DMS114 treated with DMSO at 0.1 percent for 48 hours (cell line): ENCODE results near the gene FAM209B.
"Not testable (repeated sequence)": the region's sequence is repeated elsewhere in the genome, so short reads cannot be mapped to it uniquely, and the experiment has no call there.

ENCODE experiments used
- DNase-seq: peaks from one replicate; lab custom pipeline; 2025; ENCODE audit not compliant: unreplicated experiment; lab: John Stamatoyannopoulos, UW

FAM209B gene

DNA sequence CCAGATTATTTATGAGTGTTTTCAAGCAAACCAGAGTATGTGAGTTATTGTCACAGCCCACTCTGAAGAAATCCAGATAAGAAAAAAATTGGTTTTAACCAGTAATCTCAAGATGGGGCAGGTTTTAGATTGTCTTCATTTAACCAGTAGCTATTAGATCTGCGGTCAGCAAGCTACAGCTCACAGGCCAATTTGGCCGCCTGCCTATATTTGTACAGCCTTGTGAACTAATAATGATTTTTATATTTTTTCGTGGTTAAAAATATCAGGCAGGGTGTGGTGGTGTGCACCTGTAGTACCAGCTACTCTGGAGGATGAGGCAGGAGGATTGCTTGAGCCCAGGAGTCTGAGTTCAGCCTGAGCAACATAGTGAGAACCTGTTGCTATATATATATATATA is 5.0 kb downstream of the FAM209B start:
- no peak for DNase-seq

GRCh38 chr20:56540415-56540814 is 7.4 kb downstream of the FAM209B start:
- no peak for DNase-seq

- DNase-seq, result no peak
Observed at GRCh38 chr20:56542489-56543030, 9.5 kb downstream of the FAM209B start.

GRCh38 chr20:56551571-56551970 is 18.5 kb downstream of the FAM209B start:
- no peak for DNase-seq

DNA sequence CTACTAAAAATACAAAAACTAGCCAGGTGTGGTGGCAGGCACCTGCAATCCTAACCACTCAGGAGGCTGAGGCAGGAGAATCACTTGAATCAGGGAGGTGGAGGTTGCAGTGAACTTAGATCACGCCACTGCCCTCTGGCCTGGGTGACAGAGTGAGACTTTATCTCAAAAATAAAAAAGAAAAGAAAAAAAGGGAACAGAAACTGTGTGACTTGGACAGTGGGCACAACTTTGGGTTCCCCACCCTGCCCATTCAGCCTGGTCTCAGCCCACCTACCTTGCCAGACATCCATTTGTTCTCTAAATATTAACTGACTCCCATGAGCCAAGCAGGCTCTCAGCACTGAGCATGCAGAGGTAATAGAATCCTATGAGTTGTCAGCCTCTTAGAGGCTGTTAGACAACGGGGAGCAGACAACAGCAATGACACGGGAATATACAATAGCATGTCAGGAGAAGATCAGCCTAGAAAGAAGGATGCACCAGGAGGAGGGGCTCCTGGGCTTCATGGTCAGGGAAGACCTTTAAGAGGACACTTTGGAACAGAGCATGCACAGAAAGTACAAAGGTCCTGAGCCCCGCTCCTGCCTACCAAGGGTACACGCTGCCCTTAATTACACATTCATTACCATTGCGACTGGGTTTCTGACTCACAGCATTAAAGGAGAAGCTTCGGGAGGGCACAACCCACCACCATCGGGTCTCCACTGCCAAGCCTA is 20.0 kb downstream of the FAM209B start:
- no peak for DNase-seq

DNA sequence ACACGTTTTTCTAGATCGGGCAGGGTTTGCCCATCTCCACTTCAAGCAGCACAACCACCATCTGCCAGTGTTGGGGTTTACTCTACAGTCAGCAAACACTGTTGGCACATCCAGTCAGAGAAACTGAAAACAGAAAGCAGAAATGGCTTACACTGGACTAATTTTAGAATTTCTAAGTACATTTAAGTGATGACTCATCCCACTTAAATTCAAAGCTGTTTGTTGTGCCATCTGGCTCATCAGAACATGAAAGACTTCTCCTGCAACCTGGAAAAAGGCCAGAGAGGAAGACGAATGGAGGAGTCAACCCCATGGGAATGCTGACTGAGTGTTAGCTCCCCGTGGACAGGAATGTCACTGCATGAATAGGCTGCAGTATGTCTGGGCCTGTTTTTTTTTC is 21.8 kb downstream of the FAM209B start:
- DNase-seq, result no peak

- no peak for DNase-seq
Observed at GRCh38 chr20:56558968-56559367, 25.9 kb downstream of the FAM209B start.

- DNase-seq, result not testable (repeated sequence)
Observed at GRCh38 chr20:56564526-56564925, 31.5 kb downstream of the FAM209B start.

GRCh38 chr20:56565511-56565910 is 32.5 kb downstream of the FAM209B start:
- no peak for DNase-seq

- DNase-seq, result no peak
Observed at GRCh38 chr20:56566621-56567020, 33.6 kb downstream of the FAM209B start.

GRCh38 chr20:56570832-56571231 is 37.8 kb downstream of the FAM209B start:
- no peak for DNase-seq

GRCh38 chr20:56572172-56572571 is 39.1 kb downstream of the FAM209B start:
- no peak for DNase-seq

GRCh38 chr20:56573986-56574385 is 40.9 kb downstream of the FAM209B start:
- no peak for DNase-seq

- DNase-seq, result no peak
Observed at GRCh38 chr20:56574531-56575142, 41.6 kb downstream of the FAM209B start.

- no peak for DNase-seq
Observed at GRCh38 chr20:56575157-56575556, 42.1 kb downstream of the FAM209B start.

DNA sequence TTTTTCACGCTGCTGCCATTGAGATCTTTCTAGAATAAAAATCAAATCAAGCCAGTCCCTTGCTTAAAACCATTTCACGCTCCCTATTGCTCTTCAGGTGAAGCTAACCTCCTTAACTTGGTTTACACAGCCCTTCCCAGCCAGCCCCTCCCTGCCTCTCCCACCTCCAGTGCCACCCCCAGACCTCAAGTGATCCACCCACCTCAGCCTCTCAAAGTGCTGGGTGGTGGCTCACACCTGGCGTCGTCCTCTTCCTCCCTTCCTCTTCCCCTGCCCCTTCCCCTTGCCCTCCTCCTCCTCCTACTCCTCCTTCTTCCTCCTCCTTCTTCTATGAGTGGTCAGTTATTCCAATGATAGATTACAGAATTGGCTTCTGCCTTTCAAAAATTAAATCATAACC is 42.9 kb downstream of the FAM209B start:
- no peak for DNase-seq

DNA sequence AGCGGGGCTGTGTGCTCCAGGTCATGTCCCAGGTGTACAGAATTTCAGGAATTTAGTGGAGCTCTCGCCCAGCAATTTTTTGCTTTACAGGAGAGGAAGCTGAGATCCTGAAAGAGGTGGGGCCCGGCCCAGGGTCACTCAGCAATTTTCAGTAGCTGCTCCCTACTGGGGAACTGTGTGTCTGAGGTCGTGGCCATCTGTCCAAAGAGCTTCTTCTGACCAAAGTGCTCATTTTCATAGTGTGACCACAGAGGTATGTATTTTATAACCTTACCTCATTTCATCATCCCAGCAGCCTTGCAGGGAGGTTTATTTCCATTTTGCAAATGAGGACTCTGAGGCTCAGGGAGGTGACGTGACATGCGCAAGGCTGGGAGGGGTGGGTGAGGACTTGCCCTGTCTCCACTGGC is 46.3 kb downstream of the FAM209B start:
- no peak for DNase-seq

DNA sequence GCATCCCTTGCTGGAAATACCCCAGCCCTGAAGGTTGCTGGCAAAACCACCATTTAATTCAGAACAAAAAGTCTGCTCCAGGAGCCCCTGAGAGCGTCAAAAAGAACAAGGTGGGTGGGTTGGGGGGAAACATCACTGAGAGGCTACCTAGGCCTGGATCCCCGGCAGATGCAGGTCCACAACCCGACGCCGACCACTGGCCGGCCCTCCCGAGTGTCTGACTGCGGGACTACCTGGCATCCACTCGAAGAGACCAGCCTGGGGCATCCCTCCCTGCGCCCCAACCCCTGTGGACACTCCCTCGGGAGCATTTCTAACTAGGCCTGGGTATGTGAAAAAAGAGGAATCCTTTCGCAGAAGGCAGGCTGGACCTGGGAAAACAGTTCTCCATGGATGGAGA is 47.2 kb downstream of the FAM209B start:
- DNase-seq, result no peak

- no peak for DNase-seq
Observed at GRCh38 chr20:56581701-56582100, 48.7 kb downstream of the FAM209B start.

GRCh38 chr20:56582542-56582941 is 49.5 kb downstream of the FAM209B start:
- no peak for DNase-seq

GRCh38 chr20:56584916-56585315 is 51.9 kb downstream of the FAM209B start:
- no peak for DNase-seq
